Right kidney (tissue), 1 donor: ENCODE results near the gene PHPT1.
"Not testable (repeated sequence)": the region's sequence is repeated elsewhere in the genome, so short reads cannot be mapped to it uniquely, and the experiment has no call there.

ENCODE experiments used
- DNase-seq: peaks from one replicate; pipeline ENCODE4 v3.0.0-alpha.2; 2016

PHPT1 gene

DNA sequence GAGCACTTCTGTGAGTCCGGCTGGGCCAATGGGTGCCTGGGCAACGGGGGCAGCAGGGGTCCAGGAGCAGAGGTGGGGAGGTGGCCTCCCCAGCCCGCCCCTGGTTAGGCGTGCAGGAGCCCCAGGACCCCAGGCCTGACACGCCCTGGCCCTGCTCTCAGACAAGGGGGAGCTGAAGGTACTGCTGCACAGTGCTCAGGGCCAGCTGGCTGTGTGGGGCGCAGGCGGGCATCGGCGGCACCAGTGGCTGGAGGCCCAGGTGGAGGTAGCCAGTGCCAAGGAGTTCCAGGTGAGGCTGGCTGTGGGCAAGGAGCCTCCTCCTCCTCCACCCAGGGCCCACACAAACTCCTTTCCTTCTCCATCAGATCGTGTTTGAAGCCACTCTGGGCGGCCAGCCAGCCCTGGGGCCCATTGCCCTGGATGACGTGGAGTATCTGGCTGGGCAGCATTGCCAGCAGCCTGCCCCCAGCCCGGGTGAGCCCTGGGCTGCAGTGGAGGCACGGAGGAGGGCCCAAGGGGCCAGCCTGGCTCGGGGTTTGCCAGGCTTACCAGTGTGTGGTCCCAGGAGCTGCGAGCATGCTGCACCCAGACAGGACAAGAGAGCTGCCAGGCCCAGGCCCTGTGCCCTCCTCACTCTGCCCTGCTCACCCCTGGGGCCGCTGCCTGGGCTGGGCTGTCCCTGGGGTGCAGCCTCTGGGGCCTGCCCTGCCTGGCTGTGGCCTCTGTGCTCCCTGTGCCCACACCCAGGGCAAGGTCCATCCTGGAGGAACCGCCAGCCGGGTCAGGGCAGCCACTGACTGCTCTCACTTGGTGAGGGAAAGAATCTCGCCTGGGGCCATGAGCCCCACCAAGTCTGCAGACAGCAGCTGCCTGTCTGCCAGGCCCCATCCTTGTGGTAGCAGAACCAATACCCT is 9.9 kb downstream of the PHPT1 start:
- DNase-seq: no peak

DNA sequence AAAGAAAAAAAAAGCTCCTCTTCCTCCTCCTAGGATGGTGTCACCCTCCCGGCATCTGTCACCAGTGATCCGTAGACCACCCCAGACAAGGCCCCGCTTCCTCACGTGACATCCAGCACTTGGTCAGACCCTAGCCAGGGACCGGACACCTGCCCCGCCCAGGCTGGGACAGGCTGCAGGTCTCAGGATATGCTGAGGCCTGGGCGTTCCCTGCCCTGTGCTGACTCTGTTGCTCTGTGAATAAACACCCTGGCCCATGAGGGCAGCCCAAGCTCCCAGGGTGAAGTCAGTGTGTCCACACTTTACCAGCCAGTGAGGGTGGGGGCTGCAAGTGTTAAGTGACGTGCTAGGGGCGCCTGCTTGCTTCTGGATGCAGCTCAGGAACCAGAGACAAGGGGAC is 11.3 kb downstream of the PHPT1 start:
- no peak for DNase-seq

DNA sequence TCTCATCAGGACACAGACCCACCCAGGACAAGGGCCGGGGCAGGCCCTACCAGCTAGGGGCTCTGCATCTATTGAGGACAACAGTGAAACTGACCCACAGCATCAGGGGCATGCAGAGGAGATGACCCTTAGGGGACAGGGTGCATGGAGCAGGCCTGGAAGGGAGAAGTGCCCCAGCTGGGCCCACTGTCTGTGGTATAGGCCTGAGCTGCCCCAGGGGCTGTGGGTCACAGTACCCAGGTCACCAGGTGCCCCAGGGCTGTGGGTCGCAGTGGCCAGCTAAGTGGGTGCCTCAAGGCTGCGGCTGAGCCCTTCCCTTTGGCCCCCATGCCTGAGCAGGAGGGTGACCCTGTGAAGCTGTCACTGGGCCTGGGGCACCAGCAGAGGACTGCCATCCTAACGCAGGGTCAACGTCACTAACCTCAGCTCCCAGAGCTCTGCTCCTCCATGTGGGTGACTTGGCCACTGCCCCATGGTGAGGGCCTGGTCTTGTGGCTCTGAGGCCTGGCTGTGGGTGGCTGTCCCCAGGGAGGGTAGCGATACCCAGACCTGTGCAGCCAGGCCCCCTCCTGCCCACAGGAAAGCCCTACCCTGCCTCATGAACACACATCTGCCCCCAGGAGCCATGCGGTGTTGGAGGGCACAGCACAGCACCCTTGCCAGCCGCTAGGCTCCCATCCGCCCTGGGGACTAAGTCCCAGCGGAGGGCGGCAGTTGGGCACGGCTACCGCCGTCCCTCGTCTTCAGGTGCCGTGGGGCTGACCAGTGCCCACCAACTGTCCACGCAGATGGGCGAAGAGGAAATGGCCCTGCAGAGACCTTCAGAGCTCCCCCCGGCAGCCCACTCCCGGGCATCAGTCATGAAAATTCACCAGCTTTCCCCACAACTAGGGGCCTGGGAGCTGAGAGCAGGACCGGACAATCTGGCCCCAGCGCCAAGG is 12.0 kb downstream of the PHPT1 start:
- no peak for DNase-seq

DNA sequence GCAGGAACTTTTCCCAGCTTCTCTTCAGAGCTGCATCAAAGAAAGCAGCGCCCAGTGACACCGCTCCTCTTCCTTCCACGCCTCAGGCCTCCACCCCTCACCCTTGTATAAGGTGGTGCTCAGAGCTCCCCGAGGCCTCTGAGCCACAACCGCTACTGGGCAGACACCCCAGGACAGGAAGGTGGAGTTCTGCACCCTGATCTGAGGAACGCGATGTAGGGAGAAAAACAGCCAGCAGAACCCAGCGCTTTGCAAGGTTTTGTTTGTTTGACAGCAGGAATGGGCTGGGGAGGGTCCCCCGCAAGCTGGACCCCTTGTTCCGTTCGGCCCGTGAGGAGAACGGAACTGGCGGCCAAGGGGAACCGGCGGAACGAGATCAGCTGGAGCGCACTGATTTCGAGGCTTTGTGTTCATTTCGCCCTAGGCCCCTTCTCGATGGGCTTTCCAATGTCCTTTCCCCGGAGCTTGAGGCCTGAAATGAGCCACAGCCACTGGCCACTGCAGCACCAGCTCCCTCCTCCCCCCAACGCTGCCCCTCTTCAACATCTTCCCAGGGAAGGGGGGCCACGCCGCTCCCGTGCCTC is 12.8 kb downstream of the PHPT1 start:
- DNase-seq: no peak

DNA sequence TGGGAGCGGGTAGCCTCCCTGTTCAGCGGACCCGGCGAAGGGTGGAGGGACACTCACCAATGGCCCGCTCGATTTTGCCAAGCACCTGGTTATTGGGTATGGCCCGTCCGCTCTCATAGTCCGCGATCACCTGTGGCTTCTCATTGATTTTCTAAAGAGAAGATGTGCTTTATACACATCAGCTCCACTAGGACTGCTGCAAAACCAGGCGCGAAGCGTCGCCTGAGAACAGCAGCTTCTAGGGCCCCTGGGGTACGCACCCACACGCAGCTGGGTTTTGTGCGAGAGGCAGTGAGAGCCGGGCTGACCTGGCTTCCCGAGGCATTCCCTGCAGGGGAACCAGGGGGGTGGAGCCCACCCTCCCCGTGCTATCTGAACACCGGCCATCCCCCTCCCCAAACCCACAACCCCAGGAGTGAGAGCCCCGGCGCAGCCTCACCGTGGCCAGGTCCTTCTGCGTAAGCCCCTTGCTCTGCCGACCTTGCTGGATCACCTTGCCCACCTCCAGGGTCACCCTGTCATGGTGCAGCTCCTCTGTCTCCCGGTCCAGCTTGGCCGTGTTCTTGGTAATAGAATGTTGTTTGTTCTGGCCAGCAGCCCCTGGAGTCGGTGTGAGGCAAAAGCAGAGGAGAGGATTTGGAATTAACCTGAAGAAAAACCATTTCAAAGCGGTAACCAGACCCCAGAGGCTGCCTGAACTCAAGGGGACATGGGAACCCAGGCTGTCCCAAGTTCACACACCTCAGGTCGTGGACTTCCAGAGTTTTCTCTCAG is 13.8 kb downstream of the PHPT1 start:
- no peak for DNase-seq

DNA sequence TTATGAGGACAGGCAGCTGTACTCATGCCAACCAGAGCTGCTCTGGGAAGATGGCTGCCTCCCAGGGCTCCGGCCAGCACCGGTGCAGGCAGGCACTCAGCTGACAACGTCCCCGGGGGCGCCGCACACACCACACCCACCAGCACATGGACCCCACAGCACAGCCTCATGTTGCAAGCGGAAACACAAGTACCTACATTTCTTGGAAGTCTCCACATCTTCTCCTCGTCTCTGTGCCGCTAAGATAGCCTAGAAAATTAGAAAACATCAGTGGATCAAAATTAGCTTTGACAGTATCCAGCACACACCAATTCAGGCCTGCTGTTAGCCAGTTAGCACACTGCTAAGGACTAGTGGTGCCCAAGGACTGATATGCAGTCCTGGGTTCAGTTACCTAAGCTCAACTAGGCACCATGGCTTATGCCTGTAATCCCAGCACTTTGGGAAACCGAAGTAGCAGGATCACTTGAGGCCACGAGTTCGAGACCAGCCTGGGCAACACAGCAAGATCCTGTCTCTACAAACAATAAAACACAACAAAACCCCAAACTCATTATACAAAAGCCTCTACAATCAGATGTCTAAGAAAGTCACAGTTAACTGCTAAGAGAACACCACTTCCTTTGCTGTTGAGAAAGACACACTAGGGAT is 14.5 kb downstream of the PHPT1 start:
- no peak for DNase-seq

DNA sequence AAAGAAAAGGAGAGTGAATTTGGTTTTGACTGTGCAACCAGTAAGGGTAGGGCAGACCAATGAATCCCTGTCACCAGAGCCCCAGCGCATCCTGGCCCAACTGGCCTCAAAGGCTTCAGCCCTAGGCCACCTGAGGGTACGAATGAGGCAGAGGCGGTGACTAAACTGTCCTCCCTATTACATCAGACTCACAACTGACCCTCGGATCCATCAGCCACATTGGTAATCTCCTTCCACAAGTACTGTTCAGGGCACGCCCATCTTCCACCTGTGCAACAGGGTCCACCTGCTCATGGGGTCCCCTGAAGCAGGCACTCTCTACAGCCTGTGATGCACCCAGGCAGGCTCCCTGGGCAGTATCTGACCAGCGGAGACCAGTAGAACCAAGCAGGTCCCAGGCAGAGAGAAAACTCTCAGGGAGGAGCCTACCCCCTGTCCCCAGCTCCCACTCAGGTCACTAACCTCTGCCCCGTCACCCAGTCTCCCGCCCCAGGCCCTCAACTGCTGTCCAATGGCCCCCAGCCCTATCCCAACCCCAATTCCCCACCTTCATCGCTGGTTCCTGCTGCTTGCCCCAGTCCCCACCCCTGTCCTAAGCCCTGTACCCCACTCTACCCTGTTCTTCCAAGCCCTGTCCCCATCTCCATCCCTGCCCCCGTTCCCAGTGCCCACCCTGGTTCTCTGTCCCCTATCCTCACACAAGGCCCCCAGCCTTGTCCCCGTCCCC is 16.0 kb downstream of the PHPT1 start:
- DNase-seq: no peak

DNA sequence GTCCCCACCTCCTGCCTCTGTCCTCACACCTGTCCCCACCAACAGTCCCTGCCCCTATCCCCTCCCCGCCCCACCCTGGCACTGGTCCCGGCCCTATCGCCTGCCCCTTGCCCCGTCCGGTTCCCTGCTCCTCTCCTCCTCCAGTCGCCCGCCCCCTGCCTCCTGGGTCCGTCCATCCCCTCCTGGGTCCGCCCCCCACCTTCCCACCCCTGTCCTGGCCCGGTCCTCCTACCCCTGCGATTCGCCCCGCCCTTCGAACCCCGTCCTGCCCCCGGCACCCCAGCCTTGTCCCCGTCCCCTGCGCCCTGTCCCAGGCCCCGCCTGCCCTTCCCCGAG is 16.5 kb downstream of the PHPT1 start:
- no peak for DNase-seq

DNA sequence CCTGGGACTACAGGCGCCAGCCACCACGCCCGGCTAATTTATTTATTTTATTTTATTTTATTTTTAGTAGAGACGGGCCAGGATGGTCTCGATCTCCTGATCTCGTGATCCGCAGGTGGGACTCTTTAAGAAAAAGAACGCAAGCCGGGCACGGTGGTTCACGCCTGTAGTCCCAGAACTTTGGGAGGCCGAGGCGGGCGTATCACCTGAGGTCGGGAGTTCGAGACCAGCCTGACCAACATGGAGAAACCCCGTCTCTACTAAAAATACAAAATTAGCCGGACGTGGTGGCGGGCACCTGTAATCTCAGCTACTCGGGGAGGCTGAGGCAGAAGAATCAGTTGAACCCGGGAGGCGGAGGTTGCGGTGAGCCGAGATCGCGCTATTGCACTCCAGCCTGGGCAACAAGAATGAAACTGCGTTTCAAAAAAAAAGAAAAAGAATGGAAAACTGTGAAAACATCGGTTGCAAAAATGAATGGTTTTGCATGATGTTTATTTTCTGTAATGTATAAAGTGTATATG is 17.8 kb downstream of the PHPT1 start:
- not testable (repeated sequence) for DNase-seq

DNA sequence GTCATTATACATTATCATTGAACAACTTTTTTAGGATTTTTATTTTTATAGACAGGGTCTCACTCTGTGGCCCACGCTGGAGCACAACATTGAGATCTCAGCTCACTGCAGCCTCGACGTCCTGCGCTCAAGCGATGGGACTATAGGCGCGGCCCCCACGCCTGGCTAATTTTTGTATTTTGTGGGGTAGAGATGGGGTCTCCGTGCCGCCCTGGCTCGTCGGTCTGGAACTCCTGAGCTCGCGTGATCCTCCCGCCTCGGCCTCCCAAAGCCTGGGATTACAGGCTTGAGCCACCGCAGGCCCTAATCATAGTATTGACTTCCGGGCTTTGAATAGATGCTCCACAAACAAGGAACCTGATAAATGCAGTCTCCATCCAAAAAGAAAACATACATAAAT is 18.3 kb downstream of the PHPT1 start:
- no peak for DNase-seq

DNA sequence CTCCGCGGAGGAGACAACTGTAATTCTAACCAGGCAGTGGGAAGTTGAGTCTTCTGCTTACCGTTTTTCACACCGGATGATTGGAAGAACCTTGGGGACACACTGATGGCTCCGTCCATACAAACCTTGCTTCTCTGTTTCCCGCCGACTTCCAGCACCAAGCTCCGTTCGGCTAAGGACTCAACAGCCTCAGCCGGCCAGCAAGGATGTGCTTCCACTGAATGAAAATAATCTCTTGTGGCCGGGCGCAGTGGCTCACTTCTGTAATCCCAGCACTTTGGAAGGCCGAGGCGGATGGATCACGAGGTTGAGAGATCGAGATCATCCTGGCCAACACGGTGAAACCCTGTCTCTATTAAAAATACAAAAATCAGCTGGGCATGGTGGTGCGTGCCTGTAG is 18.7 kb downstream of the PHPT1 start:
- no peak for DNase-seq

DNA sequence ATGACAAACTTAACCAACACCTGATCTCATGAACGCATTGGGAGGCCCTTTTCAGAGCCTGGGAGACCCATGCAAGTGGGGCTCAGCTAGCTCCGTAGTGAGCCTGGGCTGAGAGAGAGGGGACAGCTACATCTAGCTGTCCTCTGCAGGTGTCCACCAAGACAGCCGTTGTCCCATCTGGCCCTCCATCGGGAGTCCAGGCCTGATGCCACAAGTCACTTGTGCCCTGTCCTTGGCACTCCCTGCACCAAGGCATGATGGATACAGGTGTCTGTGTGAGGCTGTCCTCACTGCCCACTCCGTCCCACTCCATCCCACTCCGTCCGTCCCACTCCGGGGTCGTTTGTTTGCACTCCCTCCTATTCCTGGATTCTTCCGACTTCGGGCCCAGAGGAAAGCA is 19.4 kb downstream of the PHPT1 start:
- DNase-seq: no peak

DNA sequence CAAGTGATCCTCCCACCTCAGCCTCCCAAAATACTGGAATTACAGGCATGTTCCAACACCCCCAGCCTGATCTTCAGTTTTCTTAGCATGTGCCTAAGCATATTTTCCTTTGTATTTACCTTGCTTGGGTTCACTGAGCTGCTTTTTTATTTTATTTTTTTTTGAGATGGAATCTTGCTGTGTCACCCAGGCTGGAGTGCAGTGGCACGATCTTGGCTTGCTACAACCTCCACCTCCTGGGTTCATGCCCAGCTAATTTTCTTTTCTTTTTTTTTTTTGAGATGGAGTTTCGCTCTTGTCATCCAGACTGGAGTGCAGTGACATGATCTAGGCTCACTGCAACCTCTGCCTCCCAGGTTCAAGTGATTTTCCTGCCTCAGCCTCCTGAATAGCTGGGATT is 20.4 kb downstream of the PHPT1 start:
- DNase-seq: not testable (repeated sequence)

DNA sequence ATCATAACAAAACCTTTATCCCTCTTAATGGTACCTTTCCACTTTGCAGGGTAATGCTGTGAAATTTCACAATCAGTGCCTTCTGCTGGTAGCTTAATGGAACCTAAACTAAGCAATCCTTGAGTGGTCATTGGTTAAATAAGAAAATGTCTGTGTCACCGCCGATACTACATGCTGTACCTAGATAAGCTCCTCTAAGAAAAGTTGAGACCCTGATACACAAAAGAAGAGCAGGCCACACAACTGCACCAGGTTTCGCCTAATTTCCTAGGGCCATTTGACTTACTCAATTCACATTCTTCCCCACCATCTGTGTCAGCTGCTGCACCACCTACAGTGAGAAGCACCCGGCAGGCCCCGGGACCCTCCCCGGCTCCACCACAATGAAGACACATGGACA is 25.9 kb downstream of the PHPT1 start:
- no peak for DNase-seq

DNA sequence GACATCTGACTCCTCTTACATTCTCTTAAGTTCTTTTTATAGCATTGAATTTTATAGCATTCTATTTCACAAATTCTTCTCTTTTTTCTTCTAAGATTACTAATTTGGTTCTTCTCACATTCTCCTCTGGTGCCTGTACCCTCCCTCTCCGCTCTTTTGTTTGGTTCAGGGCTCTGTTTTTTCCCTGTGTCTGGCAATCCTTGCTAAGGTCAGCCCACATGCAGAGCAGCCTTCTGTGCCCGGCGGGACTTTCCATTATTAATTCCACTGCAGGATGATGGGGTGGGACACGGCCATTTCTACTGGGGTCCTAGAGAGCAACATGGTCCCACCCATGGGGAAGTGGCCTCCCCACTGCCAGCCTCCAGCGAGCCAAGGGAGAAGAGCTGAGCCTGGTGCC is 27.3 kb downstream of the PHPT1 start:
- no peak for DNase-seq

DNA sequence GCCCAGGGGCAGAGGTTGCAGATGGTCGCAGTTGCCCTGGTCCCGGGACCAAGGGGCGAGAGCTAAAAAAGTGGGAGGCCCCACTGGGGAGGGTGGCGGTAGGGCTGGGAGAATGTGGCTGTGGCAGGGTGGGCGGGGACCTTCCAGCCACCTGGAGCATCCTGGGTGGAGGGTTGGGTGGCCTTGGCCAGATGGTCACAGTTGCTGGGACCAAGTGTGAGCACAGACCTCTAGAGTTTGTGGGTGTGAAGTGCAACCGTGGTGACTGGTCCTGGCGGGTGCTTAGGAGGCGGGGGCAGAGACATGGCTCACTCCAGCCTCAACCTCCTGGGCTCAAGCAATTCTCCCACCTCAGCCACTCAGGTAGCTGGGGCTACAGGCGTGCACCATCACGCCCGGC is 31.4 kb downstream of the PHPT1 start:
- no peak for DNase-seq

DNA sequence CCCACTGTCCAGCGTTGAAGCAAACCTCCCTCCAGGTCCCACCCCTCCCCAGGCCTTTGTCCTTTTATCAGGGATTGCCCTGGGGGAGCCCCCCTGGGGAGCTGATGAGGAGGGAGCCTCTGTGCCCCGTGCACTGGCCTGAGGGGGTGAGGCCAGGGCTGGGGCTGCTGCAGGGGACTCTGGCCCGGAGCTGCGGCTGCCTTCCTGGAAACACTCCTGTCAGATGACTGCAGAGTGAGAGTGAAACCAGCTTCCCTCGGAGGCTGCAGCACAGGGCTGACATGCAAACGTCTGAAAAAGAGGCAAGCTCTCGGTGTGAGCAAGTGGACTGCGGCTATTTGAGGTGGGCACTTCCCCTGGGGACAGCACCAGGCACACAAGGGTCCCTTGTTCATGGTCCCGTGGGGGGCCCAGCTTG is 32.5 kb downstream of the PHPT1 start:
- DNase-seq: no peak

DNA sequence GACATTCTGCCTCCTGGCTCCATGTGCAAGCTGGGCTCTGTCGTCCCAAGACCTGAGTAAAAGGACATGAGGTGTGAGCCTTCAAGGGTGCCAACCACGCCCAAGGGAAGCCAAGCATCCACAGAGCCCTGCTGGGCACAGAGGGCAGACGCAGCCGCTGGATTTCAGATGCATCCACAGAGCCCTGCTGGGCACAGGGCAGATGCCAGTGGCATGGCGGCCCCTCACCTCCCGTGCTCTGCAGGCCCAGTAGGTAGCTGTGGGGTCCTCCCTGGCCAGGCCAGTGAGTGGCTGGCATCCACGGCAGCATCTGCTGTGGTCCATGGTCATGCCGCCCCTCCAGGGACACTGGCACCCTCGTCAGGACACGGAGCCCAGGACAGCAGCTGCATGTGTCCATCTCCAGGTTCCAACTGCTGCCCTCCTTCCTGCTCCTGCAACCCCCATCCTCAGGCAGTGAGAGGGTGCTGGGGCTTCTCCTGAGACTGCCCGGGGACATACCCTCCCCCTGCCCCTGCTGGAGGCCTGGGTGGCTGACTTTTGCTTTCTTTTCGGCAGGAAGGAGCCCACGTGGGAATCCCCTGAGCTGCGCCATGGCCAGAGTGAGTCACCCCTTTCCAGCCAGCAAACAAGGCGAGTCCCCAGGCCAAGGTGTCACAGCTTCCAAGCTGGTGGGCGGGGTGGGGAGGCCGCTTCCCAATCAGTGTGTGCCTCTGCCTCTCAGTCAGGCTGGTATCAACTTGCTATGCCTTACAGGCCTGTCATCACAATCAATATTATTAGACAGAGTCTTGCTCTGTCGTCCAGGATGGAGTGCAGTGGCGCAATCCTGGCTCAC is 33.1 kb downstream of the PHPT1 start:
- DNase-seq: no peak

DNA sequence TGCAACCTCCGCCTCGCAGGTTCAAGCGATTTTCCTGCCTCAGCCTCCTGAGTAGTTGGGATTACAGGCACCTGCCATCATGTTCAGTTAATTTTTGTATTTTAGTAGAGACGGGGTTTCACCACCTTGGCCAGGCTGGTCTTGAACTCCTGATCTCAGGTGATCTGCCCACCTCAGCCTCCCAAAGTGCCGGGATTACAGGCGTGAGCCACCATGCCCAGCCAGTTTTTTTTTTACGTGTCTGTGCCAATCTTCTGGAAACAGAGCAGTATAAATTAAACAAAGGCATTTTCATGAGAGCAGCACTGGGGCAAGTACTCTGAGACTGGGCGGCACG is 33.7 kb downstream of the PHPT1 start:
- not testable (repeated sequence) for DNase-seq

DNA sequence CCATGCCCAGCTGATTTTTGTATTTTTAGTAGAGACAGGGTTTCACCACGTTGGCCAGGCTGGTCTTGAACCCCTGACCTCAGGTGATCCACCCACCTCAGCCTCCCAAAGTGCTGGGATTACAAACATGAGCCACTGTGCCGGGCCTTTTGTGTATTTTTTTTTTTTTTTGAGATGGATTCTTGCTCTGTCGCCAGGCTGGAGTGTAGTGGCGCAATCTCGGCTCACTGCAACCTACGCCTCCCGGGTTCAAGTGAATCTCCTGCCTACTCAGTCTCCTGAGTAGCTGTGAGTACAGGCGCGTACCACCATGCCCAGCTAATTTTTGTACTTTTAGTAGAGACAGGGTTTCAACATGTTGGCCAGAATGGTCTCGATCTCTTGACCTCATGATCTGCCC is 34.5 kb downstream of the PHPT1 start:
- not testable (repeated sequence) for DNase-seq
